A549 (cell line): ENCODE measurements around the gene LRRC71. TPM values are rescaled to one million over a fixed set of nuclear protein-coding genes. Genes with fewer than 3 reads are reported as not detected.

Experiments used
- ATAC-seq, 2 experiments: fragments of 200-7000 bp in 1 of 2; fragments of >200 bp in 1 of 2; cut with Nextera tagmentation in 1 of 2; cut with Tn5 transposase in 1 of 2; 3 replicates each; pipeline versions ENCODE4 v1.8.0 to v1.9.1; 2018 to 2020; ENCODE audit warnings: mild to moderate bottlenecking in 1 of 2, moderate library complexity in 1 of 2
- CTCF ChIA-PET: fragments of 300-600 bp; sonication (Branson Sonifier 250); formaldehyde crosslinking; extraction: SDS; loops from one replicate; lab custom pipeline; 2021; ENCODE audit warnings: antibody characterized with exemption, inconsistent platforms; lab: Yijun Ruan, JAX
- POLR2A ChIA-PET: fragments of 350-600 bp; formaldehyde crosslinking; extraction: SDS; loops from one replicate; lab custom pipeline; 2021; ENCODE audit warnings: antibody characterized with exemption, inconsistent platforms; lab: Yijun Ruan, JAX
- DNase-seq, 2 experiments: peaks; one replicate each; pipeline versions ENCODE4 v3.0.0 to v3.0.0-alpha.2; 2011 to 2016; ENCODE audit warnings: low read depth in 1 of 2, low spot score in 1 of 2
- FAIRE-seq: peaks from 2 replicates; lab custom pipeline; 2011; peaks lifted over from hg19 to GRCh38; lab: Jason Lieb, UNC
- H3K27ac ChIP-seq, 2 experiments: fragments of >200 bp; sonication (Bioruptor Twin); formaldehyde crosslinking; 3 replicates each; pipeline ENCODE4 v1.5.1; 2016 to 2017
- H3K4me1 ChIP-seq: fragments of >200 bp; sonication (Bioruptor Twin); formaldehyde crosslinking; 3 replicates; pipeline ENCODE4 v1.6.1; 2016
- H3K4me2 ChIP-seq: fragments of >200 bp; sonication (Bioruptor Twin); formaldehyde crosslinking; 3 replicates; pipeline ENCODE4 v1.6.1; 2016
- H3K4me3 ChIP-seq: fragments of >200 bp; sonication (Bioruptor Twin); formaldehyde crosslinking; 3 replicates; pipeline ENCODE4 v1.5.1; 2016
- H3K9me3 ChIP-seq: fragments of >200 bp; sonication (Bioruptor Twin); formaldehyde crosslinking; 3 replicates; pipeline ENCODE4 v1.6.1; 2016
- BHLHE40 ChIP-seq: IDR thresholded peaks from 2 replicates; pipeline ENCODE4 v1.6.1; 2012; ENCODE audit warnings: low read depth, low read length, inconsistent platforms
- CBX2 ChIP-seq: fragments of 200-600 bp; sonication (generic); IDR thresholded peaks from 2 replicates; pipeline ENCODE4 v1.6.1; 2016; ENCODE audit warnings: low read depth, mild to moderate bottlenecking, borderline replicate concordance
- CBX8 ChIP-seq: fragments of 200-600 bp; sonication (generic); IDR thresholded peaks from 2 replicates; pipeline ENCODE4 v1.6.1; 2016
- CHD2 ChIP-seq: fragments of 150-350 bp; IDR thresholded peaks from 2 replicates; pipeline ENCODE4 v1.6.1; 2014; ENCODE audit warnings: low read length; ENCODE audit not compliant: partially characterized antibody
- EHF ChIP-seq: fragments of 250-450 bp; sonication (Bioruptor Pico); IDR thresholded peaks from 2 replicates; pipeline ENCODE4 v1.5.0; 2020; ENCODE audit warnings: mild to moderate bottlenecking
- FOSL2 ChIP-seq, 2 experiments: fragments of 450-650 bp in 1 of 2; fragments of >200 bp in 1 of 2; sonication (Bioruptor Twin) in 1 of 2; formaldehyde crosslinking; IDR thresholded peaks; 2 replicates each; pipeline versions ENCODE4 v1.5.0 to v1.6.1; 2016 to 2020; ENCODE audit warnings: mild to moderate bottlenecking in 1 of 2, moderate library complexity in 1 of 2
- FOXS1 ChIP-seq: fragments of 250-450 bp; sonication (Bioruptor Pico); IDR thresholded peaks from 2 replicates; pipeline ENCODE4 v1.5.0; 2020; ENCODE audit warnings: mild to moderate bottlenecking, moderate library complexity
- HDAC2 ChIP-seq: fragments of 200-600 bp; sonication (generic); IDR thresholded peaks from 2 replicates; pipeline ENCODE4 v1.6.1; 2016
- HMGXB4 ChIP-seq: fragments of 250-450 bp; sonication (Bioruptor Pico); IDR thresholded peaks from 2 replicates; pipeline ENCODE4 v1.5.0; 2021; ENCODE audit warnings: mild to moderate bottlenecking, moderate library complexity, borderline replicate concordance
- HOXB13 ChIP-seq: fragments of 250-450 bp; sonication (Bioruptor Pico); IDR thresholded peaks from 2 replicates; pipeline ENCODE4 v1.5.0; 2020; ENCODE audit warnings: low read depth, mild to moderate bottlenecking, moderate library complexity
- KDM1A ChIP-seq: fragments of 200-600 bp; sonication (generic); IDR thresholded peaks from 2 replicates; pipeline ENCODE4 v1.6.1; 2016; ENCODE audit warnings: low read depth, mild to moderate bottlenecking
- MAX ChIP-seq: IDR thresholded peaks from 2 replicates; pipeline ENCODE4 v1.6.1; 2012
- MYC ChIP-seq: IDR thresholded peaks from 2 replicates; pipeline ENCODE4 v1.6.1; 2012; ENCODE audit warnings: mild to moderate bottlenecking, inconsistent platforms, low read length, improper control_type of control experiment, borderline replicate concordance
- POLR2A ChIP-seq: IDR thresholded peaks from 2 replicates; pipeline ENCODE4 v1.6.1; 2012; ENCODE audit warnings: mild to moderate bottlenecking, low read length
- RAD21 ChIP-seq, 2 experiments: fragments of >200 bp in 1 of 2; sonication (Bioruptor Twin) in 1 of 2; formaldehyde crosslinking in 1 of 2; IDR thresholded peaks in 1 of 2; conservative IDR thresholded peaks in 1 of 2; 2 replicates in 1 of 2; 3 replicates in 1 of 2; pipeline ENCODE4 v1.6.1; 2012 to 2018; ENCODE audit warnings: inconsistent platforms in 1 of 2
- RFX5 ChIP-seq: fragments of 450-650 bp; IDR thresholded peaks from 2 replicates; pipeline ENCODE4 v1.7.1; 2014; ENCODE audit warnings: antibody characterized with exemption, mild to moderate bottlenecking, moderate library complexity
- SREBF2 ChIP-seq: fragments of 450-650 bp; IDR thresholded peaks from 2 replicates; pipeline ENCODE4 v1.6.1; 2014; ENCODE audit warnings: mild to moderate bottlenecking, moderate library complexity
- TFCP2L1 ChIP-seq: fragments of 250-450 bp; sonication (Bioruptor Pico); IDR thresholded peaks from 2 replicates; pipeline ENCODE4 v1.5.0; 2021; ENCODE audit warnings: mild to moderate bottlenecking
- TP53 ChIP-seq: fragments of 250-450 bp; sonication (Bioruptor Pico); IDR thresholded peaks from 2 replicates; pipeline ENCODE4 v1.5.0; 2021; ENCODE audit warnings: mild to moderate bottlenecking, moderate library complexity
- ZNF302 ChIP-seq: fragments of 250-450 bp; sonication (Bioruptor Pico); IDR thresholded peaks from 2 replicates; pipeline ENCODE4 v1.9.0; 2021; ENCODE audit warnings: inconsistent platforms, mild to moderate bottlenecking, moderate library complexity
- WGBS: methylation state at CpG from one replicate; pipeline ENCODE4 v1.1.6; 2017; ENCODE audit errors: missing lambda C conversion rate; 5-methylcytosine and 5-hydroxymethylcytosine counted together
- polyA plus RNA-seq, 4 experiments: library from polyadenylated mRNA; depleted of rRNA in 3 of 4; stranded (reverse); fragments of >200 nt; fragmentation: RNase III in 1 of 4; extraction: RNeasy Plus Mini Kit Qiagen cat#74134 plus additional on column Dnase treatment in 1 of 4; gene quantifications; 2 replicates in 3 of 4; 3 replicates in 1 of 4; pipeline ENCODE4 v1.2.3, GENCODE V29; 2011 to 2017
- TF ChIP-seq, protein P1 (sequence below): fragments of 200-600 bp; sonication (generic); IDR thresholded peaks from 2 replicates; pipeline ENCODE4 v1.6.1; 2016; ENCODE audit warnings: antibody characterized with exemption, mild to moderate bottlenecking, moderate library complexity
- TF ChIP-seq, protein P2 (sequence below): fragments of >200 bp; sonication (Bioruptor Twin); formaldehyde crosslinking; IDR thresholded peaks from 3 replicates; pipeline ENCODE4 v1.5.1; 2016

LRRC71 gene
- polyA plus RNA-seq, 2 of the 4 experiments (the other 2 are of a cell fraction), result 0.10 TPM; not detected in 1

DNA sequence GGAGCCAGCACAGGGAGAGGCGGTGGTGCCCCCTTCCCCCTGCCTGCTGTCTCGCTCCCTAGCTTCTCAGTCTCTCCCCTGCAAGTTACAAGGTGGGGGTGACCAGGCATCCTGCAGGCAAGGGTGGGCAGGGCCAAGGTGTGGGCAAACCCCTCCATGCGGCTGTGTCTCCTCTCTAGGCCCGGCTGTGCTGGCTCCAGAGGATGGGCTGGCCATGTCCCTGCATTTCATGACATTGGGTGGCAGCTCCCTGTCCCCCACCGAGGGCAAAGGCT, 45.2 kb upstream of the LRRC71 start:
- H3K9me3 ChIP-seq, result no peaks in the 10 kb centered on the region
- POLR2A ChIA-PET, result no interaction called here
- H3K4me2 ChIP-seq, result no peak overlapping the region
- H3K27ac ChIP-seq, result no peak overlapping the region
- ATAC-seq (no peak), DNase-seq (no peak), FAIRE-seq (no peak)
- no peak overlapping the region for H3K4me3 ChIP-seq
- 62% methylated on average over 5 of the region's 5 CpGs for WGBS
- CTCF ChIA-PET, result interaction anchor here (0.6 to 20.8 kb wide), 8 partner anchors 15 to 185 kb away, joined by 3 to 239 read pairs (median 7); partner anchors contain the start of genes INSRR, NTRK1 and PEAR1
- TF ChIP-seq HOXB13 (CRISPR knock-in tag) (no peak), HDAC2 (no peak), FOXS1 (no peak), CHD2 (no peak)
- H3K4me1 ChIP-seq, result peaks cover 11% of the 10 kb centered on the region

DNA sequence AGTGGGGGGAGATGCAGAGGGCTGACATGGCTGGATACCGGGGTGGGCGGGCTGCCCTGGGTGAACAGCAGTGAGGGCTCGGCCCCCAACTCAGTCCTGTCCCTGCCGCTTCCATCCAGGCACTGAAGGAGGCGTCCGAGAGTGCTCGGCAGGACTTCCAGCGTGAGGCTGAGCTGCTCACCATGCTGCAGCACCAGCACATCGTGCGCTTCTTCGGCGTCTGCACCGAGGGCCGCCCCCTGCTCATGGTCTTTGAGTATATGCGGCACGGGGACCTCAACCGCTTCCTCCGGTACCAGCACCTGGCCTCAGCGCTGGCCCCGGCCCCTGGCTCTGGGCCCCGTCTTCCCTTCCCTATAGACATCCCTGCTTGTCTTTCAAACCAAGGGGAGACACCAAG, 44.2 kb upstream of the LRRC71 start:
- CTCF ChIA-PET, result interaction anchor here (0.9 to 20.8 kb wide), 8 partner anchors 15 to 187 kb away, joined by 3 to 239 read pairs (median 6); partner anchors contain the start of genes INSRR, NTRK1 and PEAR1
- DNase-seq (no peak), FAIRE-seq (no peak), ATAC-seq (peak in 1 of 2 experiments; percentile 52; a peak in 3 of 6 replicates)
- H3K9me3 ChIP-seq, result no peaks in the 10 kb centered on the region
- no peak overlapping the region for H3K4me3 ChIP-seq
- H3K4me2 ChIP-seq, result no peak overlapping the region
- no peak overlapping the region for H3K27ac ChIP-seq
- H3K4me1 ChIP-seq, result peaks cover under 1% of the 10 kb centered on the region; the same call in 1 of the 3 replicates
- POLR2A ChIA-PET, result no interaction called here
- no peak for TF ChIP-seq HOXB13 (CRISPR knock-in tag)
- TF ChIP-seq RFX5, result no peak
- TF ChIP-seq KDM1A, result no peak
- no peak for TF ChIP-seq EHF (CRISPR knock-in tag)
- TF ChIP-seq MYC, result no peak
- no peak for TF ChIP-seq MAX
- TF ChIP-seq, protein P1, sequence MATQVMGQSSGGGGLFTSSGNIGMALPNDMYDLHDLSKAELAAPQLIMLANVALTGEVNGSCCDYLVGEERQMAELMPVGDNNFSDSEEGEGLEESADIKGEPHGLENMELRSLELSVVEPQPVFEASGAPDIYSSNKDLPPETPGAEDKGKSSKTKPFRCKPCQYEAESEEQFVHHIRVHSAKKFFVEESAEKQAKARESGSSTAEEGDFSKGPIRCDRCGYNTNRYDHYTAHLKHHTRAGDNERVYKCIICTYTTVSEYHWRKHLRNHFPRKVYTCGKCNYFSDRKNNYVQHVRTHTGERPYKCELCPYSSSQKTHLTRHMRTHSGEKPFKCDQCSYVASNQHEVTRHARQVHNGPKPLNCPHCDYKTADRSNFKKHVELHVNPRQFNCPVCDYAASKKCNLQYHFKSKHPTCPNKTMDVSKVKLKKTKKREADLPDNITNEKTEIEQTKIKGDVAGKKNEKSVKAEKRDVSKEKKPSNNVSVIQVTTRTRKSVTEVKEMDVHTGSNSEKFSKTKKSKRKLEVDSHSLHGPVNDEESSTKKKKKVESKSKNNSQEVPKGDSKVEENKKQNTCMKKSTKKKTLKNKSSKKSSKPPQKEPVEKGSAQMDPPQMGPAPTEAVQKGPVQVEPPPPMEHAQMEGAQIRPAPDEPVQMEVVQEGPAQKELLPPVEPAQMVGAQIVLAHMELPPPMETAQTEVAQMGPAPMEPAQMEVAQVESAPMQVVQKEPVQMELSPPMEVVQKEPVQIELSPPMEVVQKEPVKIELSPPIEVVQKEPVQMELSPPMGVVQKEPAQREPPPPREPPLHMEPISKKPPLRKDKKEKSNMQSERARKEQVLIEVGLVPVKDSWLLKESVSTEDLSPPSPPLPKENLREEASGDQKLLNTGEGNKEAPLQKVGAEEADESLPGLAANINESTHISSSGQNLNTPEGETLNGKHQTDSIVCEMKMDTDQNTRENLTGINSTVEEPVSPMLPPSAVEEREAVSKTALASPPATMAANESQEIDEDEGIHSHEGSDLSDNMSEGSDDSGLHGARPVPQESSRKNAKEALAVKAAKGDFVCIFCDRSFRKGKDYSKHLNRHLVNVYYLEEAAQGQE, result no peak
- no peak for TF ChIP-seq CBX8
- WGBS, result 79% methylated on average over 18 of the region's 21 CpGs

DNA sequence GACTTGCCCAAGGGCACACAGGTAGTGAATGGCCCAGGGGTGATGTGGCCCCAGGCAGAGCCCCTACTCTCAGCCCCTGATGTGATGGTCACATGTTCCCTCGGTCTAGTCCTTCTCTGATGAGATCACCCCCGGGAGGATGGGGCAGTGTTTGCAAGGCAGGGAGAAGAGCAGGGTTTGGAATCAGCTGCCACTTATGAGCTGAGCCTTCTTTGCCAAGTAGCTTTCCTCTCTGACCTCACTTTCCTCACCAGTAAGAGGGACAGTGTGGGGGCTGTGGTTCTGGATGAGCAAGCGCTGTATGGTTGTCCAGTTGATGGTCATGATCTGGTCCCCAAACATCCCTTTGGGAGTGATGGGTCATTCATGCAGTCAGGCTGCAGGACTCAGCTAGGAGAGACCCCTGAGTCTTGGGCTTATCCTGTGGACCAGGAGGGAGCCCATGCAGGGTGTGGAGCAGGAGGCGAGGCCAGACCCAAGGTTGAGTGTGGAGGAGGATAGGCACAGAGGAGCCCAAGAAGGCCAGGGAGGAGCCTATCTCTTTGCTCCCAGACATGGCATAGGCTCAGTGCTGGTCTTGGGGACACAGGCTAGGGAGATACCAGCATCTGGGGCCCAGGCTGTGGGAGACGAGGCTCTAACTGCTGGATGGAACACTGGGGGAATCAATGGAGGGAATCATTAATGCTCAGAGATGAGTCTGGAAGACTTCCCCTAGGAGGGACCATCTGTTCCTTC, 42.8 kb upstream of the LRRC71 start:
- CTCF ChIA-PET, result interaction anchor here (1.3 to 20.8 kb wide), 6 partner anchors 14 to 221 kb away, joined by 3 to 239 read pairs (median 13); partner anchors contain the start of genes INSRR, NTRK1 and PEAR1
- Histone ChIP-seq H3K4me2 (no peak overlapping the region), H3K4me1 (no peaks in the 10 kb centered on the region)
- ATAC-seq, result no peak
- TF ChIP-seq MAX (no peak), CHD2 (no peak), POLR2A (no peak), TP53 (no peak), ZNF302 (no peak), CBX2 (no peak), SREBF2 (no peak), HDAC2 (no peak), TFCP2L1 (CRISPR knock-in tag) (no peak), RAD21 (conservative IDR thresholded peaks at IDR 0.05 in 1 of 2, IDR thresholded peaks at IDR 0.05 in 1 of 2) (no peak), FOSL2 (IDR thresholded peaks at IDR 0.05) (no peak), FOSL2 (CRISPR knock-in tag; IDR thresholded peaks at IDR 0.05) (no peak), HMGXB4 (CRISPR knock-in tag) (no peak), BHLHE40 (no peak)
- TF ChIP-seq, protein P2, sequence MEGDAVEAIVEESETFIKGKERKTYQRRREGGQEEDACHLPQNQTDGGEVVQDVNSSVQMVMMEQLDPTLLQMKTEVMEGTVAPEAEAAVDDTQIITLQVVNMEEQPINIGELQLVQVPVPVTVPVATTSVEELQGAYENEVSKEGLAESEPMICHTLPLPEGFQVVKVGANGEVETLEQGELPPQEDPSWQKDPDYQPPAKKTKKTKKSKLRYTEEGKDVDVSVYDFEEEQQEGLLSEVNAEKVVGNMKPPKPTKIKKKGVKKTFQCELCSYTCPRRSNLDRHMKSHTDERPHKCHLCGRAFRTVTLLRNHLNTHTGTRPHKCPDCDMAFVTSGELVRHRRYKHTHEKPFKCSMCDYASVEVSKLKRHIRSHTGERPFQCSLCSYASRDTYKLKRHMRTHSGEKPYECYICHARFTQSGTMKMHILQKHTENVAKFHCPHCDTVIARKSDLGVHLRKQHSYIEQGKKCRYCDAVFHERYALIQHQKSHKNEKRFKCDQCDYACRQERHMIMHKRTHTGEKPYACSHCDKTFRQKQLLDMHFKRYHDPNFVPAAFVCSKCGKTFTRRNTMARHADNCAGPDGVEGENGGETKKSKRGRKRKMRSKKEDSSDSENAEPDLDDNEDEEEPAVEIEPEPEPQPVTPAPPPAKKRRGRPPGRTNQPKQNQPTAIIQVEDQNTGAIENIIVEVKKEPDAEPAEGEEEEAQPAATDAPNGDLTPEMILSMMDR, result no peak
- TF ChIP-seq, all 56 proteins: peak for 0
- POLR2A ChIA-PET, result no interaction called here
- Histone ChIP-seq H3K27ac (no peak overlapping the region), H3K4me3 (no peak overlapping the region), H3K9me3 (no peaks in the 10 kb centered on the region)
- FAIRE-seq (no peak), DNase-seq (no peak)
- WGBS, result 65% methylated on average over 5 of the region's 5 CpGs
